ENCODE measurements around the gene MSL3B.

The MSL3B gene

GRCh38 chr2:233851169-233851568 lies 17.0 kb downstream of the MSL3B start:
- no peak for DNase-seq

DNA sequence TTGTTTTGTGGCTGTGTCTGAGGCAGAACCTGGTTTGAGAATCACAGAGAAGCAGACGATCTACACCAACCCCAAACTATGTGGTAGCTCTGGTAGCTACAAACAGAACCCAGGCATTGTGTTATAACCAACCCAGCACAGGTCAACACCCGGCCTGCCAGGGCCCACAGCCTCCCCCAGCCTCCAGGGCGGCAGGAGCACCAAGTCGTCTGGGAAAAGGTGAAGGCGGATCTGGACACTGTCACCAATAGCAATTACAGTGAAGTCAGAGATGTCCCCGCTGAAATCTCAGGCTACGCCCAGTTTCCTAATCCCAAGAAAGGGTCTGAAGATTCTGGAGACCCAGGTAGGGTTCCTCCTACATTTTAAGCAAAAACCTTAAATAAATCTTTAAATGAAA lies 17.4 kb downstream of the MSL3B start:
- no peak for DNase-seq

DNA sequence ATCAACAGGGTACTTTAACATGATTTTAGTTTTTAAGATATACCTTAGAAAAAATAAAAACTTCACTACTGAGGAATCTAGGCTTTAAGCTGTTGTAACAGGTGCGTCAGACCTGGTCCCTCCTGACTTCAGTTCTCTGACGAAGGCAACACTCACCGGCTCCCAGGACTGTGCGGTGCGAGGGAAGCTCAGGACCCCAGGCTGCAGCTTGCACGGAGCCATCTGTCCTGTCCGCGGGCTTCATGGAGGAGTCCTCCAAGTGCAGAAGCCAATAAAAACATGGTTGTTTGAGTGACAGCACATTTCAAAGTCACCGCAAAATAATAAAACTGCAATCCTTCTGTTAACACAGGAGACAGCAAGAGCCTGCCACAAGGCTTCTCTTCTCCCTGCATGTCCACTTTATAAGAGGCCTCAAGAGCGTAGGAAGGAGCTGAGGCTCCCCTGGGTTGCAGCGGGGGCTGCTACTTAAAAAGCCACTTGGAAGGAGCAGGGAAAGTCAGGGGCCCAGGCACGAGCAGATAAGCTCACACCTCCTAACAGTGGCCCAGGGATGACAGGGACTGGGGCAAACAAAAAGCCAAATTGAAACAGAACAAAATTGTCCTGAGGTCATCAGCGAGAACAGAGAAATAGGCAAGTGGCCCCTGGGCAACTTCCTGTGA lies 18.4 kb downstream of the MSL3B start:
- DNase-seq, result no peak

DNA sequence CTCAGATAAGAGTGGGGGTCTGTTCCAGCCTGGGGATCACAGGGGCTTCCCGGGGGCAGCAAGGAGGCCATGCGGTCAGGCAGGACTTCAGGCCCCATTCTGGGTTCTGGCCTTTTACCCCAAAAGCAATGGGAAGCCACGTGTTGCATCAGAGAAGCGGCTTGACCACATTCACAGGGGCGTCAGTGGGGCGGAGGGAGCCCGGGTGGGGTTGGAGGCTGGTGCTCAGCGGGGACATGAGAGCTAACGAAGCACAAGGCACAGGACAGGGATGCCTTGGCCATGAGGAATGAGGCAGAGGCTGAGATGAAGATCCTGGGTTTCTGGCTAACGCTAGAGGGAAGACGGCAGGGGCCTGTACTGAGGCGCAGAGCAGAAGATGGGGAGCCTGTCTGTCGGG lies 19.9 kb downstream of the MSL3B start:
- DNase-seq, result no peak

- DNase-seq, result no peak
These were observed 20.8 kb downstream of the MSL3B start for GRCh38 chr2:233847248-233847898.

- DNase-seq, result no peak
These were observed 21.6 kb downstream of the MSL3B start for GRCh38 chr2:233846387-233847247.

- DNase-seq, result no peak
These were observed 22.7 kb downstream of the MSL3B start for GRCh38 chr2:233845301-233846060.

GRCh38 chr2:233844836-233845235 lies 23.4 kb downstream of the MSL3B start:
- DNase-seq, result no peak

- DNase-seq, result no peak
These were observed 23.9 kb downstream of the MSL3B start for GRCh38 chr2:233844064-233844807.

- DNase-seq, result no peak
These were observed 27.0 kb downstream of the MSL3B start for GRCh38 chr2:233841183-233841582.

GRCh38 chr2:233840520-233840919 lies 27.7 kb downstream of the MSL3B start:
- DNase-seq, result no peak

- no peak for DNase-seq
These were observed 28.8 kb downstream of the MSL3B start for GRCh38 chr2:233839447-233839820.

- DNase-seq, result no peak
These were observed 29.3 kb downstream of the MSL3B start for GRCh38 chr2:233838726-233839446.

GRCh38 chr2:233838251-233838650 lies 29.9 kb downstream of the MSL3B start:
- no peak for DNase-seq

GRCh38 chr2:233837694-233838229 lies 30.4 kb downstream of the MSL3B start:
- no peak for DNase-seq

- no peak for DNase-seq
These were observed 31.8 kb downstream of the MSL3B start for GRCh38 chr2:233836359-233836758.

DNA sequence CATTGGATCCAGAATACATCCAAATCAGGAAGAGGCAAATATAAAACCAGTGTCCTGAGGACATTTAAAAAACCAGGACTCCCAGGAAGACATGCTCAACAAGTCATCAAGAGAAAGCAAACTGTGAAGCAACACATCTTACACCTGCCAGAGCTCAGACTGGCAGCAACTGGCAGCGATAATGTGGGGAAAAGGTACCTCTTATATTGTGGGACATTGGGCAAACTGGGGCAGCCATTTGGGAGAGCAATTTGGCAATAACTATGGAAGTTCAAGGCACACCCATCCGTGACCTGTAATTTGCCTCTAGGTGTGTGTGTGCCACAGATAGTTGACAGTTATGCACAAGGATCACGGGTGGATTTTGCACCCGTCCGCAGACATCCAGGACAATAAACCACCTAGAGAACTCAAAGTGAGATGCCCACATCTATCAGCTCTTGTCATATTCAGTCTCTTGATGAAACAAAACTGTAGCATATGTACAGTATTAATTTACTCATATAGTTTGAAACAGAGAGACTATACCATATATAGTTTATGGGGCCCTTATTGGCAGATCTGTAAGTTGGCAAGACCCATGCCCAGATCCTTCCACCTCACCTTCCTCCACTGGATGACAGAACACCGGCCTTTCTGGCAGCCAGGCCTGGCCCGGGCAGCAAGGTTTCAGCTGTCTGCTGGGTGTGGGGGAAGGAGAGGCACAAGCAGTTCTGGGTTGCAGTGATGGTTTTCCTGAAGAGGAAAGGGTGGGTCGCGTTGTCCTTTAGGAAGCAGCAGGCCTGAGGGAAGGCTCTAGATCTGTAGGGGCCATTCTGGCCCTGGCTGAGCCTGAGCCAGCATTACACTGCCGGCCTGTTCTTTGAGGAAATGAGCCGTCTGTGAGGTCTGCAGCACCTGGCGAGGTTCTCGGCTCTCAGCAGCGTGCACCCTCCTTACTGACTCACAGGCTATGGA lies 32.7 kb downstream of the MSL3B start:
- DNase-seq, result no peak

DNA sequence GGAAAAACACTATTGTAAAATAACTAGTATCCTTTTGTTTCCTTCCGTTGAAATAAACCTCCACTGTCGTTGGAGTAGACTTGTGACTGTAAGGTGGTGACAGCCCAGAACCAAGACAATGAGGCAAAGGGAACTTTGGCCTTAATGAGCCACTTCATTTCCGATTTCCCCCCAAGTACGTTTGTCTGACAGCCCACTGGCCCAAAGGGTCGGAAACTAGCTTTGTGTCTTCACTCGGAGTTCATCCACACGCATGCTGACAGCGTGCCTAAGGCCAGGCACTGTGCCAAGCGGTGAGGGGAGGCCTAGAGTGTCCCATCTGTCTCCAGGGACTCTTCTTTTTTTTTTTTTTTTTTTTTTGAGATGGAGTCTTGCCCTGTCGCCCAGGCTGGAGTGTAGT lies 34.8 kb downstream of the MSL3B start:
- no peak for DNase-seq

DNA sequence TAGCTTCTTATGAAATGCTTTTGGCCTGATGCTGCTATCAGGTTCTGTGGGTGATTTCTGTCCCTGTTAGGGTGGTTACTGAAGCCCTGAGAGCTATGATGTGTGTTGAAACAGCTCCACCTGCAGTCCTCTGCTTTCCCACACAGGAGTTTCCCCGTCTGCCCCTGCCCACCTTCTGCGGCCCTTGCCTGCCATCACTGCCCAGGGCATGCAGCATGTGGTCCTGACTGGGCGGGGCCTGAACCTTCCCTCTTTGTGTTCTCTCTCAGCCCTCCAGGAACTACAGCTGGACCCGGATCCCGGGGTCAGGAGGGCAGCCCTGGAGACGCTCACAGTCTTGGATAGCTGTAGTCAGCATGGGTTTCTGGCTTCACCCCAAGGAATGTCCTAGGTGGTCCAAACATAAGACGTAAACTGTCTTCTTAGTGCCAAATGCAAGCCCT lies 35.3 kb downstream of the MSL3B start:
- DNase-seq, result peak; percentile 18

- DNase-seq, result no peak
These were observed 35.8 kb downstream of the MSL3B start for GRCh38 chr2:233832414-233832813.
